HUES6 (cell line): ENCODE results near the gene WDCP.

Experiments
- H3K27ac ChIP-seq: 2 replicates; pipeline ENCODE4 v1.7.0; 2013; ENCODE audit warnings: low read depth, mild to moderate bottlenecking, low read length, inconsistent platforms
- H3K27me3 ChIP-seq: 2 replicates; pipeline ENCODE4 v1.6.1; 2013; ENCODE audit warnings: low read length; ENCODE audit not compliant: control insufficient read depth, insufficient read depth
- H3K36me3 ChIP-seq: 2 replicates; pipeline ENCODE4 v1.6.1; 2013; ENCODE audit warnings: low read length; ENCODE audit not compliant: control insufficient read depth, insufficient read depth
- H3K4me1 ChIP-seq: 2 replicates; pipeline ENCODE4 v1.6.1; 2013; ENCODE audit warnings: low read length; ENCODE audit not compliant: control insufficient read depth, insufficient read depth
- H3K4me3 ChIP-seq: 2 replicates; pipeline ENCODE4 v1.5.1; 2013; ENCODE audit warnings: low read depth, low read length
- H3K9ac ChIP-seq: one replicate; pipeline ENCODE4 v1.6.1; 2013; ENCODE audit warnings: mild to moderate bottlenecking, low read length
- H3K9me3 ChIP-seq: 2 replicates; pipeline ENCODE4 v1.6.1; 2013; ENCODE audit warnings: low read depth, low read length; ENCODE audit not compliant: control insufficient read depth, insufficient read depth

WDCP gene

GRCh38 chr2:24009680-24010476, 37.3 kb downstream of the WDCP start, which contains the start of gene MFSD2B:
TSS of gene MFSD2B (plus strand) at chr2:24010085. CDS start at chr2:24010097, 12 bp downstream.
- no peaks in the 10 kb centered on the region for H3K9me3 ChIP-seq
- peak within 1 kb of the TSS; percentile 63 for H3K4me3 ChIP-seq
- H3K36me3 ChIP-seq: no peaks in the 10 kb centered on the region
- peaks cover 20% of the 10 kb centered on the region for H3K4me1 ChIP-seq
- no peak within 1 kb of the TSS for H3K27ac ChIP-seq
- peak within 1 kb of the TSS; percentile 17 for H3K9ac ChIP-seq
- H3K27me3 ChIP-seq: peaks cover 16% of the 10 kb centered on the region

- H3K9me3 ChIP-seq: no peaks in the 10 kb centered on the region
- no peak overlapping the region for H3K27ac ChIP-seq
- peaks cover 16% of the 10 kb centered on the region for H3K27me3 ChIP-seq
- peak overlapping the region; percentile 17 for H3K9ac ChIP-seq
- peaks cover 20% of the 10 kb centered on the region for H3K4me1 ChIP-seq
- H3K36me3 ChIP-seq: no peaks in the 10 kb centered on the region
- H3K4me3 ChIP-seq: peak overlapping the region; percentile 63
These were observed 37.9 kb downstream of the WDCP start for GRCh38 chr2:24009367-24009679.

- Histone ChIP-seq H3K4me3 (no peak overlapping the region), H3K9me3 (no peaks in the 10 kb centered on the region), H3K36me3 (no peaks in the 10 kb centered on the region), H3K9ac (no peak overlapping the region), H3K27me3 (peaks cover 16% of the 10 kb centered on the region), H3K27ac (no peak overlapping the region), H3K4me1 (peaks cover 20% of the 10 kb centered on the region)
These were observed 38.4 kb downstream of the WDCP start for GRCh38 chr2:24008672-24009366.

GRCh38 chr2:24007693-24008092, 39.5 kb downstream of the WDCP start:
- no peaks in the 10 kb centered on the region for H3K9me3 ChIP-seq
- H3K36me3 ChIP-seq: no peaks in the 10 kb centered on the region
- no peak overlapping the region for H3K27ac ChIP-seq
- H3K27me3 ChIP-seq: peaks cover 16% of the 10 kb centered on the region
- no peak overlapping the region for H3K9ac ChIP-seq
- H3K4me1 ChIP-seq: peaks cover 16% of the 10 kb centered on the region
- no peak overlapping the region for H3K4me3 ChIP-seq

- no peak overlapping the region for H3K9ac ChIP-seq
These were observed 52.6 kb downstream of the WDCP start for GRCh38 chr2:23994567-23994966.

GRCh38 chr2:23993736-23994269, 53.4 kb downstream of the WDCP start:
- peaks cover 17% of the 10 kb centered on the region; the same call in 1 of the 2 replicates for H3K4me1 ChIP-seq
- H3K27me3 ChIP-seq: no peaks in the 10 kb centered on the region
- H3K27ac ChIP-seq: no peak overlapping the region
- H3K9me3 ChIP-seq: no peaks in the 10 kb centered on the region
- H3K4me3 ChIP-seq: no peak overlapping the region
- H3K36me3 ChIP-seq: no peaks in the 10 kb centered on the region
- no peak overlapping the region for H3K9ac ChIP-seq

More at GRCh38 chr2:23994567-23994966, 52.6 kb downstream of the WDCP start:
- Histone ChIP-seq H3K27ac (no peak overlapping the region), H3K4me3 (no peak overlapping the region), H3K36me3 (peaks cover 1% of the 10 kb centered on the region; the same call in 1 of the 2 replicates), H3K9me3 (no peaks in the 10 kb centered on the region), H3K4me1 (peaks cover 17% of the 10 kb centered on the region; the same call in 1 of the 2 replicates), H3K27me3 (no peaks in the 10 kb centered on the region)

- H3K36me3 ChIP-seq: no peaks in the 10 kb centered on the region
- H3K9ac ChIP-seq: no peak overlapping the region
- H3K27ac ChIP-seq: no peak overlapping the region
These were observed 54.3 kb downstream of the WDCP start for GRCh38 chr2:23992931-23993330.

GRCh38 chr2:23988371-23988770, 58.8 kb downstream of the WDCP start:
- H3K4me1 ChIP-seq: 0 out of 2 replicates have a peak, but pooled peaks cover 10% of the 10 kb centered on the region
- peaks cover 12% of the 10 kb centered on the region for H3K36me3 ChIP-seq
- H3K9ac ChIP-seq: no peak overlapping the region
- H3K9me3 ChIP-seq: no peaks in the 10 kb centered on the region
- H3K27me3 ChIP-seq: no peaks in the 10 kb centered on the region
- no peak overlapping the region for H3K27ac ChIP-seq
- no peak overlapping the region for H3K4me3 ChIP-seq

More at GRCh38 chr2:23992931-23993330, 54.3 kb downstream of the WDCP start:
- Histone ChIP-seq H3K9me3 (no peaks in the 10 kb centered on the region), H3K4me3 (no peak overlapping the region), H3K4me1 (peaks cover 17% of the 10 kb centered on the region; the same call in 1 of the 2 replicates), H3K27me3 (no peaks in the 10 kb centered on the region)
